Measurements from ENCODE around the gene ZMYM2.

Gene ZMYM2

DNA sequence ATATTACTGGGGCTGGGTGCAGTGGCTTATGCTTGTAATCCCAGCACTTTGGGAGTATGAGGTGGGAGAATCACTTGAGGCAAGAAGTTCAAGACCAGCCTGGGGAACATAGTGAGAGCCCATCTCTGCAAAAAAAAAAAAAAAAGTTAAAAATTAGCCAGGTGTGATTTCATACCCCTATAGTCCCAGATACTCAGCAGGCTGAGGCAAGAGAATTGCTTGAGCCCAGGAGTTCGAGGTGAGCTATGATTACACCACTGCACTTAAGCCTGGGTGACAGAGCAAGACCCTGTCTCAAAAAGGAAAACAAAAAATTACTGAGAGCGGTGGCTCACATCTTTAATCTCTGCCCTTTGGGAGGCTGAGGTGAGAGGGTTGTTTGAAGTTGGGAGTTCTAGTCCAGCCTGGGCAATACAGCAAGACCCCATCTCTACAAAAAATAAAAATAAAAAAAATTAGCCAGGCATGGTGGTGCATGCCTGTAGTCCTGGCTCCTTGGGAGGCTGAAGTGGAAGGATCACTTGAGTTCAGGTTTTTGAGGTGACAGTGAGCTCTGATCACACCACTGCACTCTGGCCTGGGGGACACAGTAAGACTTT is 87.5 kb downstream of the ZMYM2 start:
- no peak for DNase-seq (ENCODE audit: low spot score)

DNA sequence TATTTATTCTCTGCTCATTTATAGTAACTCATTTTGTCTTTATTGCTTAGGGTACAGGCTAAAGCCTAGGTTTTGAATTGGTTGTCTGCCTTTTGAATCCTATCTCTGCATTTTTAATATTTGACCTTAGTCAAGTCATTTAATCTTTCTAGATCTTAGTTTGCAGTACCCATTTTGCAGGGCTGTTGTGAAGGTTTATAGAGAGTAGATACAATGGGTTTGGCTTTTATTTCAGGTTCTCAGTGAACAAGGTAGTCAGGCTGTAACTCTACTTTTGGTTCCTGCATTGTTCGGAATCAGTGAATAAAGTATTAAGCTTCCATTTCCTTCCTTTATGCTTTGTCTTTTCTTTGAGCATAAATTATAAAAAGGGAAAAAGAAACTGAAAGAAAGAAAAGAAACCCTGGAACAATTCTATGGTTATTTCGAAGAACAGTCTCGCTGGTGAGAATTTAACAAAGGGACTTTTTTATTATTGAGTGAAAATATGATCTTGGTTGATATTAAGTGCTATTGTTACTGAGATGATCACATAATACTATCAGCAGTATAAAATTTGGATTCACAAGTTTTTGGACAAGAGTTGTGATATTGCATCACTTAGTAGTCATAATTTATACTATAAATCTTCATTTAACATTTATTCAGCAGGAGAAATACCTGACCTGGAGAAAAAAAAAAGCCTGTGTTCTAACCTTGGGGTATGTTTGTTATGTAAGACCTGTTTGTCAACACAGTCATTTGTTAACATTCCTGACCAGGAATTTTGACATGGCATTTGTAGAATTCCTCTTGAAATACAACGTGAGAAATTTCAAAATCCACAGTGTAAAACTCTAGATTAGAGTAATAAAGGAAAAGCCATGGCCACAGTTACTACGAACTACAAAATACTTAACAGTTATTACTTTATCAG is 91.3 kb downstream of the ZMYM2 start:
- DNase-seq (ENCODE audit: low spot score): no peak

DNA sequence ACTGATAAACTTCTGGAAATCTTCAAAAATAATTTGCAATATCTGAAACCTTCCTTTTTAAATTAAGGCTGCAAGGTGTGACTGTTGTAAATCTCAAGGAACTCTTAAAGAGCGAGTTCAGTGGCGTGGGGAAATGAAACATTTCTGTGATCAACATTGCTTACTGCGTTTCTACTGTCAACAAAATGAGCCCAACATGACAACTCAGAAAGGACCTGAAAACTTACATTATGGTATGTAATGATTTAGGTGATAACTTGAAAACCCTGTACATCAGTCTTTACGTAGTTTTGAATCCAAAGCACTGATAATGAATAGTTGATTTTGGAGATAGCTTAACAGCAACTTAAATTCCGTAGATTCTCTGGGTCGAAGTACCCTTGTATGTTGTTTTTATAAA is 92.8 kb downstream of the ZMYM2 start:
- no peak for DNase-seq (ENCODE audit: low spot score)

DNA sequence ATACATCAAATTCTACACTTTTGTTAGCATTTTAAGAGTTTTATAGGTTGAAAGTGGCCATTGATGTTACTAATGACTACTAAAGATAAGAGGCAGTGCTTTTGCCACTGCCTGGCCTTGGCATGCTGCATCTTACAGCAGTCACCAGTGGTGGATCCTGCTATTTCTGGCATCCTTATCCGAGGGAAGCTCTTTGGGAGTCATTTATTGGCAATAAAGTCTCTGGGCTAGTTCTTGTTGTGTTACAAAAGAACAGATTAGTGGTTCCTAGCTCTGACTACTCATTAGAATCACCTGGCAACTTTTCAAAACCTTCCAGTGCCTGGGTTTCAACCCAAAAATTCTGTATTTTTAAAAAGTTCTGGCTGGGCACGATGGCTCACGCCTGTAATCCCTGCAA is 94.5 kb downstream of the ZMYM2 start:
- DNase-seq (ENCODE audit: low spot score): no peak

DNA sequence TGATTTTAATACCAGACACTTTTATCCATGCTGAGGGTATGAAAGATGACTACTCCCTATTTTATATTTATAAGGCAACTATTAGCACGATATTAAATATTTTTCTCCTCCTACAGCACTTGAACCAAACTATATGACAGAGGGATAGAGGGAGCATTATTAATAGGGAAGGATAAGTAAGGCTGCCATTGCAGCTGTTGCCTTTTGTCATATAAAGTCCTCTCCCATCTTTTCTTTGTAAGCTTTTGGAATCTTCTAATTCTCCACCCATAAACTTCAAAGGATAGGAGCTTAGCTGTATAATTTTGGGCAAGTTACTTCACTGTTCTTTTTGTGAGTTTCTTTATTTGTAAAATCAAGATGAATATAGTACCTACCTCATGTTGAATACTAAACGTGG is 95.4 kb downstream of the ZMYM2 start:
- DNase-seq (ENCODE audit: low spot score): no peak

DNA sequence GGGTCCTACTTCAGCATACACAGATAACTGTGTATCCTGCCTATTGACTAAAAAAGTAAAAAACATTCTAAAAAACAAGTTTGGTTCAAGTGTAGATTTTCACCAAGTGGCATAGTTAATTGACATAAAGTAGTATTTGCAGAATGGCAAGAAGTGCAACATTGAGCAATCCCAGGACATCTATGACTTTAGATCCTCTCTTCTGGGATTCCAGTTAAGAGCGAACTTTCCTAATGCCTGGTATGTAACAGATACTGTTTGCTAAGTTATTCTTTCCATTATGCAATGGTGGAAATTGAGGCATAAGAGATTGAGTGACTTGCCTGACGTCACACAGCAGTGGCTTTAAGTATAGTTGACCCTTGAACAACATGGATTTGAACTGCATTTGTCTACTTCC is 96.1 kb downstream of the ZMYM2 start:
- DNase-seq (ENCODE audit: low spot score): no peak

DNA sequence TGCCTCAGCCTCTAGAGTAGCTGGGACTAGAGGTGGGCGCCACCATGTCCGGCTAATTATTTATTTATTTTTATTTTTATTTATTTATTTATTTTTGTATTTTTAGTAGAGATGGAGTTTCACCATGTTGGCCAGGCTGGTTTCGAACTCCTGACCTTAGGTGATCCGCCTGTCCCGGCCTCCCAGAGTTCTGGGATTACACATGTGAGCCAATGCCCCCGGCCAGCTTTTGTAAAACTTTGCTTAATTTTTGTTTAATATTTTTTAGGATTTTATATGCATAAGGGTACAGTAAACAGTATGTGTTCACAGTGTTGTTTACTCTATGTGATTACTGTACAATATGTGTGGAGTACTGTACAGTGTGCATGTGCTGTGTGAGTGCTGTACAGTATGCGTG is 98.7 kb downstream of the ZMYM2 start:
- DNase-seq (ENCODE audit: low spot score): no peak

DNA sequence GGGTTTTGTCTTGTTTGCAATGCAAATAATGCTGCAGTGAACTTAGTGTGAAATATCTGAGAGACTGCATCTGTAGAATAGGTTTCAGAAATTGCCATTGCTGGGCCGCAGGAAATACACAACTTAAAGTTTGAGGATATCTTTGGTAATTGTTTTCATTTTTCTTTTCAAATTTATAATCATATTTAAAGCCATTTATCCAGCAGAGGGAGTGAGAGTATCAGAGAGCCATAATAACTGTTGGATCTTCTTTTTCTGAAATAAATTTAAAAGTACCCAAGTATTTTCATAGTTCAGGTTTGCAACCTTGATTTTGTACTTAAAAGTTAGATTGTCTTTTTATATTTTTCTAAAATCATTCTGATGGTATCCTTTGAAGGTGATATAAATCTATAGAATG is 99.4 kb downstream of the ZMYM2 start:
- DNase-seq (ENCODE audit: low spot score): no peak

DNA sequence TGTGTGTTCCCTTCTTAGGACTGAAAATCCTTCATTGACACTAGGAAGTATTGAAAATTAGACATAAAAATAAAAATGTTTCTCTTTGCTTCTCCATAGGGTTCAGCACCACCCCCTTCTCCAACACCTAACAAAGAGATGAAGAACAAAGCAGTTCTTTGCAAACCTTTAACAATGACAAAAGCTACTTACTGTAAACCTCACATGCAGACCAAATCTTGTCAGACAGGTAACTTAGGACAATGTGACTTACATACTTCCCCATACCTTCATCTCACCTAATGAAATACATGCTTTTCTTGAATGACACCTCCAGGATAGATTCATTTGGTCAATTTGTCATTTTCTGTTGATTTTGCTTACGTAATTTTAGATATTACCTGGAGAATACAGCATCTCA is 99.9 kb downstream of the ZMYM2 start:
- no peak for DNase-seq (ENCODE audit: low spot score)

DNA sequence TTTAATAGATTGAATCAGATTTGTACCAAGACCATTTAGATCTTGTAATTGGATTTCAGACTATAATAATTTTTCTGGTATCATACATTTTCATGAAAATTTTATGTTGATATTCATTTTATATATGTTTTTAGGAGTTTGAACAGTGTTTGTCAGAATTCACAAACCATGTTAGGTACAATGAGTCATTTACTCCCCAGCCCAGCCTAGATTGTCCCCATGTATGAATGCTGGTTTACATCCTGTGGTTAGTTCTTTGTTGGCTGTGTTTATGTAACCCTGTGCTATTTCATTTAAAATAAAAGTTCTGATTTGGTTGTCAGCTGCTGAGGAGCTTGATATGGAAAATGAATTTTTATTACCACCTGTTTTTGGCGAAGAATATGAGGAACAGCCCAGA is 105.6 kb downstream of the ZMYM2 start:
- no peak for DNase-seq (ENCODE audit: low spot score)

DNA sequence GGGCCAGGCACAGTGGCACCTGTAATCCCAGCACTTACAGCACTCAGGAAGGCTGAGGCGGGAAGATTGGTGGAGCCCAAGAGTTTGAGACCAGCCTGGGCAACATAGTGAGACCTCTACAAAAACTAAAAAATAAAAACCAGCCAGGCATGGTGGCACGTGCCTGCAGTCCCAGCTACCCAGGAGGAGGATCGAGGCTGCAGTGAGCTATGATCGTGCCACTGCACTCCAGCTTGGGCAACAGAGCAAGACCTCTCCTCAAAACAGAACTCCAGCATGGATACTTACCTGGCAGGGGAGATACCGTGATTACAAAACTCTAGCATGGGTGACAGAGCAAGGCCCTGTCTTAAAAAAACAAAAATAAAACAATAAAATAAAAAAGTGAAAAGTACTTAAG is 107.0 kb downstream of the ZMYM2 start:
- no peak for DNase-seq (ENCODE audit: low spot score)

DNA sequence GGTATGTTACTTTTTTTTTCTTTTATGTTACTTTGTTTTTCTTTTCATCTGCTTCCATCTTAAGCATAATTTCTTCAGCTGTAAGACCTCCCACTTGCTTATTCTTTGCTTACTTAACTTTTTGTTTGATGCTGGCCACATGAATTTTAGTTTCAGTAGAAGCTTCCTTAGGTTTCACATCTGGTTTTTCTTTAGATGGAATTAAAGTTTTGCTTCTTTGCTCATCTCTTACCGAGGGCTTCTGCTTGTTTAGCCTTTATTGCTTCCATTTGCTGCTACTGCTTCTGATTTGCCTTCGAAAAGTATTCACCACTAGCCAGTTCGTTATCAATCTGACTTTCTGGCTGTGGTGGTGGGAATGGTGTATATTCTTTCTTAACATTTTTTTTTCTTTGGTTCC is 111.4 kb downstream of the ZMYM2 start:
- no peak for DNase-seq (ENCODE audit: low spot score)

DNA sequence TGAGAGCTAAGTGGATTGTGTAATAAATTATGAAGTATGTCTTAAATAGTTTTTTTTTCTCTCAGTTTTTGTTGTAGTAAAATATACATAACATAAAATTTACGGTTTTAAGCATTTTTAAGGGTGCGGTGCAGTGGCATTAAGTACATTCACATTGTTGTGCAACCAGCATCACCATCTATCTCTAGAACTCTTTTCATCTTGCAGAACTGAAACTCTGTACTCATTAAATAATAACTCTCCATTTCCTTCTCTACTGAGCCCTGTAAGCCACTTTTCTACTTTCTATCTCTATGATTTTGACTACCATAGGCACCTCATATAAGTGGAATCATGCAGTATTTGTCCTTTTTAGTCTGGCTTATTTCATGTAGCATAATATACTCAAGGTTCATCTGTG is 115.2 kb downstream of the ZMYM2 start:
- DNase-seq (ENCODE audit: low spot score): no peak

DNA sequence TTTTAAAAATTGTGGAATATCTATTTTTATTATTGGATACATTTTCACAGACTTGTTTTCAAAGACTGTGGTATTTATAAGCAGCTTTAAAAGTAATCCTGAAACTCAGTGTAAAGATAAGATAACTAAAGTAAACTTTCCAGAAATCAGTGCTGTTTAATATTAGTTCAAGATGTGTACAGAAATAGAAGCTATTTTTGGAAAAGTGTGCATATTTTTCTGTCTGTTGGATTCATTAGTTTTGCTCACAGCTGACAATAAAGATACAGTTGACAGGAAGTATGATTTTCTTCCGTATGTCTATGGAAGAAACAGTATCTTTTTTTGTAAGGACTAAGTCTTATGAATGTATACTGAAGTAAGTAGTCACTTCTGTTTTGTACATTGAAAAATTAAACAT is 116.4 kb downstream of the ZMYM2 start:
- no peak for DNase-seq (ENCODE audit: low spot score)

DNA sequence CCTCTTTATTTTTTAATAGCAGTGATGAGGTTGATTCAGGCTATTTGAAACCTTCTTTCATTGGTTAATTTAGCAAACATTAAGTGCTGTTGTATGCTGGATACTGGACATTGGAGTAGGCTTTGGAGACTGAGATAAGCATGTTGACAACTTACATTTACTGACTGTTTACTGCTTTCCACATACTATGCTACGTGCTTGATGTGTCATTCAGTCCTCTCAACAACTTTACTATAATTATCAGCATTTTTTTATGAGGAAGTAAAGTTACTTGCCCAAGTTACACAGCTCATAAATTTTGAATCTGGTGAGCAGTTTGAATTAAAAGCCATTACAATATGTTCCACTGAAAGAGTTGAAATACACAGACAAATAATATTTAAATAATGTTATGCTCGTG is 118.6 kb downstream of the ZMYM2 start:
- no peak for DNase-seq (ENCODE audit: low spot score)

DNA sequence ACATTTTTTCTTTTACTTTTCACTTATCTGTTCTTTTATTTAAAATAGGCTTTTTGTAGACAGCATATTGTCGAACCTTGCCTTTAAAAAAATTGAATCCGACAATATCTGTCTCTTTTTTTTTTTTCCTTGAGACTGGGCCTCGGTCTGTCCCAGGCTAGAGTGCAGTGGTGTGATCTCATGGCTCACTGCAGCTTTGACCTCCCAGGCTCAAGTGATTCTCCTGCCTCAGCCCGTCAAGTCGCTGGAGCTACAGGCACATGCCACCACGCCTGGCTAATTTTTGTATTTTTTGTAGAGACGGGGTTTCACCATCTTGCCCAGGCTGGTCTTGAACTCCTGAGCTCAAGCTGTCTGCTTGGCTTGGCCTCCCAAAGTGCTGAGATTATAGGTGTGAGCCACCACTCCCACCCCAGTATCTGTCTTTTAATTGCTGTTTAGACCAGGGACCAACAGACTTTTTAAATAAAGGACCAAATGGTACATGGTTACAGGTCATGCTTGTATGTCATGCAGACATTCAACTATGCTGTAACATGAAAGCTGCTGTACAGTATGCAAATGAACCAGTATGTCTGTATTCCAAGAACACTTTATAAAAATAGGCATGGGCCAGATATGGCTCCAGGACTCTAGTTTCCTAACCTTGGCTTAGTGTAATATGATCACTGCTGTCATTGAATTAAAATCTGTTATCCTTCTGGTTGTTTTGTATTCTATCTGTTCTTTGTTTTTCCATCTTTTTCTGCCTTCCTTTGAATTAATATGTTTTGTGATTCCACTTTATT is 122.0 kb downstream of the ZMYM2 start:
- no peak for DNase-seq (ENCODE audit: low spot score)

DNA sequence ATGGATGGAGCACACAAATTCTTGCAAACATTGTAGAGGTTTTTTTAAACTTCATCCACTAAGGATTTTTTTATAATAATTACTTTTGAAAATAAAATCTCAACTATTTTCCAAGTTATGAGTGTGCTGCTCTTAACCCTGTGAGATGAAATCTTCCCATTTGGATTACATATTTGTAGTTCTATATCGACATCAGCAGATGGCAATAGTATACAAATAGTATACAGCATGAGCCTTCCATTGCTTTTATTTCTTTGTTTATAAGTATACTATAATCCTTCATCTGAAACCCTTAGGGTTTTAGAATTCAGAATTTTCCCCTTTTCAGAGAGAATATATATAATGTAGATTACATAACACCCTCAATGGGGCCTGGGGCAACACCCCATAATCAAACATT is 131.8 kb downstream of the ZMYM2 start:
- DNase-seq (ENCODE audit: low spot score): no peak

DNA sequence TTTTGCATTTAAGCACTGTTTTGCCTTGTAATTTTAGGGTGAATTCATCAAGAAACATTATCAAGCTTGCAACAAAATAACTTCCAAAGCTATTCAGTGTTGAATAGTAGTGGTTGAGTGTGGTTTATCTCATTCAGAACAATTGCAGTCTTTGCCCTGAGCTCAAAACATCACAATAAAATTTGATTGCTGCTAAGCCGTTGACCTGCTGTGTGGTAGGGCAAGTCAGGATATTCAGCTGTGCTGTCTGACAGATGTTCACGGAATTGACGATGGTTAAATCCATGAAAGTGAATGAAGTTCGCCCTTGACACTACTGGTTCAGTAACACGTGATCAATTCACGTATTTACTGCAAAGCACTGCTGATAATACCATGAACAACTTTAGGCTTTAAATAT is 135.4 kb downstream of the ZMYM2 start:
- DNase-seq (ENCODE audit: low spot score): no peak

DNA sequence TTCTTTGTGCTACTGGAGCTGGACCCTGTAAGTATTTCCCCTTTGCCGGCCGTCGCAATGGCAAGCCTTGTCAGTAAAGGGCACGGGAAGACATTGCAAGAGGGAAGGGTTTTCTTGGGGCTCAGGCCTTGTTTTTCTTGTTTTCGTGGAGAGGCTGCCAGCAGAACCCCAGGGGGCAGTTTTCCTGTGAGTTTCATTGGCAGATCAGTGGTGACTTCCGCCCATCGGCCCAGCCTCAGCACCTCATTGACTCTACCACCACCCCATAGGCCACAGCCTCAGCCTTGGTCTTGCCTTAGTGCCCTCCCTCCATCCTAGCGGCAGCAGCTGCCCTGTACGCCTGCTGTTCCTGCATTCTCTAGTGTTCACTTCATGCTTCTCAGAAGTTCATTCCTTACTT is 140.8 kb downstream of the ZMYM2 start:
- DNase-seq (ENCODE audit: low spot score): no peak

DNA sequence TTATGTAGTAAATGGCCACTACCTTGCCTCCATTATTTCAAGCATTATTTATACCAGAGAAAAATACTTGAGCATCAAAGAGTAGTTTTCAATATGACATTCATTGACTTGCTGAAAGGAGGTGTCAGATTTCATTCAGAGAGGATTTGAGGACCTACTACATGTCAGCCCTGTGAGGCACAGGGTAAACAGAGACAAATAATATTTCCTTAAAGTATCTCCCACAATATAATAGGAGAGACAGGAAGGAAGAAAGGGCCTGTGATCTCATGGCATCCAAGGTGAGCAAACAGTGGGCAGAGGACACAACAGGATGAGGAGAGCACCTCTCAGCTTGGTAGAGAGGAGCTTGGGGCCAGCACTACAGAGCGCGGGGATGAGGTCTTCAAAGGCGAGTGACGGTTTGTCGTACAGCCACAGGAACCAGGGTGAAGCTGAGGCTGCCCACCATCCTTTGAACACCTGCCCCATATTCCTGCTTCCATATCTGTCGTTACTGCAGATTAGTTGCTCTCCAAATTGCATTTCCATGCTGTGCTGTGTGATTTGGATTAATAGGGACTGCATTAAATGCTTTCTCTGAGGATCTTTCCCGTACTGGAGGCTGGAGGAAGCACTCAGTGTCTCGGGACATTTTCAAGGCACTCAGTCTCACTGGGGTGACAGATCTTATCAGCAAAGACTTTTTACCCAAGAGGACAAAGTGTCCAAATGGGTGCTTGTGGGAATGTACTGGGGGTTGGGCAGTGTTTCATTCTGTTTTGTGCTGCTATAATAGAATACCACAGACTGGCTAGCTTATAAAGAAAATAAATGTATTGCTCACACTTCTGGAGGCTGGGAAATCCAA is 143.2 kb downstream of the ZMYM2 start:
- DNase-seq (ENCODE audit: low spot score): no peak

DNA sequence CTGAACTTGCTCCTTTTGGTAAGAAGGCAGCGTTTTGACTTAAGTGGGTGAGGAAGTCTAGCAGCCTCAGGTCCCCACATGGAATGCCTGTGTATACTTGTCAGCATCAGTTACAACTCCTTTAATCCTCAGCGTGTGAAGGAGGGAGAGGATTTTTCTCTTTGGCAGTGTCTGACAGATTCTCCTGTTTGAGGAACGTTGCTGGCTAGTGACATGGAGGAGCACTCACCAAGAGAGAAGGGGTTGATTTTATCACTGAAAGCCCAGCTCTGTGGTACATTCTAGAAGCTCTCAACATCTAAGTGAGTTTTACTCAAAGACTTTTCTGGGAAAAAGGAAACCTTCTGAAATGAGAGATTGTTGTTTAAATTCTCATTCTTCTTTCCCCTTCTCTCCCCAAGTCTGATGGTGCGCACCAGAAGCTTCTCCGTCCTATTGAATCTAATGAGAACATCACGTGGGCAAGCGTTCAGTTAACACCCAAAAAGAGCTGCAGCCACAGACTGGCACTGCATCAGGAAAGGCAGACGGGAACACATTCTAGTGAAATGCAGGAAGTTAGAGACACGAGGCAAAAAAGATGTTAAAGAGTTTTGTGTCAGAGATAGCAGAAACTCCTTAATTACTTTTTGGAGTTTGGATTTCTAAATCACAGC is 144.1 kb downstream of the ZMYM2 start:
- DNase-seq (ENCODE audit: low spot score): no peak

All from CD4-positive, alpha-beta T cell treated with Interleukin-15 for 4 hours (primary cell).